HEK293T (cell line): Measurements from ENCODE around the gene C2CD4D.

Experiments used
- BHLHE40 ChIP-seq: fragments of 450-650 bp; IDR thresholded peaks from 2 replicates; pipeline ENCODE4 v1.6.1; 2016; ENCODE audit warnings: mild to moderate bottlenecking, moderate library complexity, borderline replicate concordance
- CTBP1 ChIP-seq: fragments of 450-650 bp; IDR thresholded peaks from 2 replicates; pipeline ENCODE4 v1.6.1; 2016; ENCODE audit warnings: borderline replicate concordance
- ELF4 ChIP-seq: fragments of 450-650 bp; IDR thresholded peaks from 2 replicates; pipeline ENCODE4 v1.6.1; 2017; ENCODE audit warnings: antibody characterized with exemption
- FOXA1 ChIP-seq: fragments of 450-650 bp; IDR thresholded peaks from 2 replicates; pipeline ENCODE4 v1.6.1; 2016; ENCODE audit warnings: mild to moderate bottlenecking
- FOXK2 ChIP-seq: fragments of 450-650 bp; IDR thresholded peaks from 2 replicates; pipeline ENCODE4 v1.6.1; 2016; ENCODE audit warnings: mild to moderate bottlenecking
- FOXM1 ChIP-seq: fragments of 450-650 bp; IDR thresholded peaks from 2 replicates; pipeline ENCODE4 v1.6.1; 2017; ENCODE audit warnings: mild to moderate bottlenecking, borderline replicate concordance
- LEF1 ChIP-seq: fragments of 450-650 bp; IDR thresholded peaks from 2 replicates; pipeline ENCODE4 v1.6.1; 2017; ENCODE audit warnings: mild to moderate bottlenecking, borderline replicate concordance
- NFRKB ChIP-seq: fragments of 450-650 bp; IDR thresholded peaks from 2 replicates; pipeline ENCODE4 v1.6.1; 2016; ENCODE audit warnings: mild to moderate bottlenecking, moderate library complexity
- PKNOX1 ChIP-seq: fragments of 450-650 bp; IDR thresholded peaks from 2 replicates; pipeline ENCODE4 v1.6.1; 2016
- SP1 ChIP-seq: fragments of 450-650 bp; IDR thresholded peaks from 2 replicates; pipeline ENCODE4 v1.6.1; 2017
- SUZ12 ChIP-seq: fragments of 450-650 bp; IDR thresholded peaks from 2 replicates; pipeline ENCODE4 v1.6.1; 2016; ENCODE audit warnings: mild to moderate bottlenecking
- TARDBP ChIP-seq: fragments of 450-650 bp; IDR thresholded peaks from 2 replicates; pipeline ENCODE4 v1.6.1; 2016
- ZNF384 ChIP-seq: fragments of 450-650 bp; IDR thresholded peaks from 2 replicates; pipeline ENCODE4 v1.6.1; 2016

DNA sequence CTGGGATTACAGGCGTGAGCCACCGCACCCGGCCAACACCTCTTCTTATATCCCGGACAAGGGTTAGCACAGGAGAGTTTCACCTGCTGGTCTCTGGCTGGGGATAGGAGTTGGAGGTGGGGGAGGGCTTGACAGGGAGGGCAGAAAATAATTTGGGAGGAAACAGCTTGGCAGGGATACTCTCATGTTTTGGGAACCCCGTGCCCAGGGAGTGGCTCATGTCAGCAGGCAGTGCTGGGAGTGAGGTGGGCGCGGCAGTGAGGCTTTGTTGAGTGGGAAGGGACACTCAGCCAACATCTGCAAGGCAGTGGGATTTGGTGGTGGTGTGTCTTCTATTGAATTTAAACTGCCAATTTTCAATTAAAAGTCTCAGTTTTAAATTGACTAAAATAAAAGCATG lies 15.0 kb upstream of the C2CD4D start:
- TF ChIP-seq ELF4 (no peak), BHLHE40 (no peak), NFRKB (no peak), LEF1 (no peak), TARDBP (no peak), SP1 (no peak), FOXA1 (no peak), FOXK2 (no peak), SUZ12 (no peak), PKNOX1 (no peak), ZNF384 (no peak), FOXM1 (no peak), CTBP1 (no peak)
